Vagina (tissue), 2 donors: Measurements from ENCODE around the gene DNAI2. TPM values are rescaled to one million over a fixed set of nuclear protein-coding genes. Genes with fewer than 3 reads are reported as not detected.

Source experiments
- DNase-seq, 2 donors: peaks; one replicate each; pipeline ENCODE4 v3.0.0-alpha.2; 2017; ENCODE audit errors: extremely low spot score in 2 of 2
- H3K27ac ChIP-seq: fragments of 200-600 bp; sonication (generic); one replicate; pipeline ENCODE4 v1.5.1; 2019
- H3K27me3 ChIP-seq: fragments of 200-600 bp; sonication (generic); one replicate; pipeline ENCODE4 v1.5.1; 2019
- H3K36me3 ChIP-seq, 2 donors: fragments of 200-600 bp; sonication (generic); one replicate each; pipeline ENCODE4 v1.5.1; 2017 to 2019
- H3K4me1 ChIP-seq: fragments of 200-600 bp; sonication (generic); one replicate; pipeline ENCODE4 v1.5.1; 2019
- H3K4me3 ChIP-seq, 2 donors: fragments of 200-600 bp; sonication (generic); 1 replicate in 1 of 2; 2 replicates in 1 of 2; pipeline ENCODE4 v1.5.1; 2016 to 2019
- H3K9me3 ChIP-seq: fragments of 200-600 bp; sonication (generic); one replicate; pipeline ENCODE4 v1.5.1; 2019
- POLR2A ChIP-seq, 2 donors: fragments of 450-650 bp; IDR thresholded peaks; one replicate each; pipeline ENCODE4 v1.6.1; 2017; ENCODE audit warnings: antibody characterized with exemption in 2 of 2, mild to moderate bottlenecking in 2 of 2, moderate library complexity in 2 of 2
- POLR2AphosphoS5 ChIP-seq, 2 donors: sonication (generic); formaldehyde crosslinking; IDR thresholded peaks; one replicate each; pipeline ENCODE4 v1.9.0; 2017; ENCODE audit warnings: antibody characterized with exemption in 2 of 2, mild to moderate bottlenecking in 2 of 2, low read depth in 1 of 2; ENCODE audit not compliant: insufficient read depth in 1 of 2
- intact Hi-C: fragments of 100-400 bp; cut with DNase I; formaldehyde crosslinking; loops from one replicate; pipeline ENCODE4 v1.15.1; 2023
- total RNA-seq: library from RNA; depleted of rRNA; stranded (reverse); fragments of >200 nt; gene quantifications from one replicate; pipeline ENCODE4 v1.2.3, GENCODE V29; 2016
- TF ChIP-seq, protein P1 (sequence below), 3 experiments: fragments of 450-650 bp in 2 of 3; fragments of 200-600 bp in 1 of 3; sonication (generic) in 1 of 3; IDR thresholded peaks; one replicate each; pipeline ENCODE4 v1.5.1; 2017 to 2019; ENCODE audit warnings: antibody characterized with exemption in 3 of 3, mild to moderate bottlenecking in 2 of 3, moderate library complexity in 2 of 3

Gene DNAI2
- total RNA-seq, 1 donor from 2014 or later, result not detected

DNA sequence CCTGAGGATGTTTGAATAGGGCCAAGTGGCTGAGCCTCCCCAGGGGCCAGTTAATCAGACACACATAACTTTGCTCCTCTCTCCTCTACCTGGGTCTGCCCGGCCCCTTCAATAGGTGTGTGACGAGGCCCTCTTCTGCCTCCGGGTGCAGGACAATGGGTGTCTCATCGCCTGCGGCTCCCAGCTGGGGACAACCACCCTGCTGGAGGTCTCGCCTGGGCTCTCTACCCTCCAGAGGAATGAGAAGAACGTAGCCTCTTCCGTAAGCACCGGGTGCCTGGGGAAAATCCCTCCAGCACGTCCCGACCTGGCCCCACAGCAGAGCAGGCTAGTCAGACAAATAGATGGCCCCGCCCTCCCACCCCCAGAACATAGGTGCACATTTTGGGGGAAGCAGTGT, 35.9 kb downstream of the DNAI2 start:
- H3K4me3 ChIP-seq, result no peak overlapping the region
- no peak overlapping the region for H3K27ac ChIP-seq
- H3K4me1 ChIP-seq, result no peaks in the 10 kb centered on the region
- no peak for TF ChIP-seq POLR2AphosphoS5 (IDR thresholded peaks at IDR 0.05; ENCODE audit: insufficient read depth in 1 of 2, low read depth in 1 of 2)
- no peak for TF ChIP-seq POLR2A (IDR thresholded peaks at IDR 0.05)
- TF ChIP-seq, protein P1, sequence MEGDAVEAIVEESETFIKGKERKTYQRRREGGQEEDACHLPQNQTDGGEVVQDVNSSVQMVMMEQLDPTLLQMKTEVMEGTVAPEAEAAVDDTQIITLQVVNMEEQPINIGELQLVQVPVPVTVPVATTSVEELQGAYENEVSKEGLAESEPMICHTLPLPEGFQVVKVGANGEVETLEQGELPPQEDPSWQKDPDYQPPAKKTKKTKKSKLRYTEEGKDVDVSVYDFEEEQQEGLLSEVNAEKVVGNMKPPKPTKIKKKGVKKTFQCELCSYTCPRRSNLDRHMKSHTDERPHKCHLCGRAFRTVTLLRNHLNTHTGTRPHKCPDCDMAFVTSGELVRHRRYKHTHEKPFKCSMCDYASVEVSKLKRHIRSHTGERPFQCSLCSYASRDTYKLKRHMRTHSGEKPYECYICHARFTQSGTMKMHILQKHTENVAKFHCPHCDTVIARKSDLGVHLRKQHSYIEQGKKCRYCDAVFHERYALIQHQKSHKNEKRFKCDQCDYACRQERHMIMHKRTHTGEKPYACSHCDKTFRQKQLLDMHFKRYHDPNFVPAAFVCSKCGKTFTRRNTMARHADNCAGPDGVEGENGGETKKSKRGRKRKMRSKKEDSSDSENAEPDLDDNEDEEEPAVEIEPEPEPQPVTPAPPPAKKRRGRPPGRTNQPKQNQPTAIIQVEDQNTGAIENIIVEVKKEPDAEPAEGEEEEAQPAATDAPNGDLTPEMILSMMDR (IDR thresholded peaks at IDR 0.05), result no peak
- H3K9me3 ChIP-seq, result no peaks in the 10 kb centered on the region
- no peaks in the 10 kb centered on the region for H3K36me3 ChIP-seq
- no peaks in the 10 kb centered on the region for H3K27me3 ChIP-seq
- intact Hi-C loops, result loop anchor here (10.0 kb wide), 1 partner anchor 55 kb away; the partner anchor contains the start of genes BTBD17 and GPR142
- no peak for DNase-seq

DNA sequence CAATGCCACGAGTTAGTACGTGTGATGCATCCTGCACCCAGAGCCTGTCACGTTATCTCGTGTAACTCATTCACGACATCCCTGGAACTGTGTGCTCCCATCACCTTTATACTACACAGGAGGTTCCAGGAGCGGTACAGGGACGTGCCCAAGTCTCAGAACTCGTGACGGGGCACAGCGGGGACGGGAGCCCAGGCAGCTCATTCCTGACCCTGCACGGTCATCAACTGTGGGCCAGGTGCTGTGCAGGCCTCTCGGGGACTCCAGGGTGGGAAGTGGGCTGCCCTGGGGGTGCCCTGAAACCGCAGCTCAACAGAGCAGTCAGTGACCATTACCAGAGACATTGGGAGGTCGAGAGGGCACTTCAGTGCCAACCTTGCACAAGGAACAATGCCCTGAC, 40.8 kb downstream of the DNAI2 start:
- H3K27me3 ChIP-seq, result no peaks in the 10 kb centered on the region
- no peaks in the 10 kb centered on the region for H3K36me3 ChIP-seq
- TF ChIP-seq, protein P1 (IDR thresholded peaks at IDR 0.05), result no peak
- TF ChIP-seq POLR2AphosphoS5 (IDR thresholded peaks at IDR 0.05; ENCODE audit: insufficient read depth in 1 of 2, low read depth in 1 of 2) (no peak), POLR2A (IDR thresholded peaks at IDR 0.05) (no peak)
- H3K4me3 ChIP-seq, result no peak overlapping the region
- H3K27ac ChIP-seq, result no peak overlapping the region
- DNase-seq, result no peak
- no peaks in the 10 kb centered on the region for H3K9me3 ChIP-seq
- intact Hi-C loops, result no loop called here
- no peaks in the 10 kb centered on the region for H3K4me1 ChIP-seq

DNA sequence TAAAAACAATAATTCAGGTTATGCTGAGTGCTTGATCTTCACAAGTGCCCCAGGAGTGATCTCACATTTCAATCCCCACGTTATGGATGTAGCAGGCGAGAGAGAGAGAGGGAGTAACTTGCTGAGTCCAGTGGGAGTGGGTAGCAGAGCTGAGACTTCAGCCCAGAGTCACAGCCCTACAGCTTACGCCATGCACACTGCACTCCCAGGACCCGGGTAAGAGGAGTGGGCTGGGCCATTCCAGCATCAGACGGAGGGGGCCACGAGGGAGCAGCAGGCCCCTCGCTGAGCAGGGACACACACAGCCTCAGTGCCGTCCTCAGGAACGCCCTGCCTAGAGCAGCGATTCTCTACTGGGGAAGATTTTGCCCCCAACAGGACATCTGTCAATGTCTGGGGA, 42.2 kb downstream of the DNAI2 start:
- no peak for DNase-seq
- Histone ChIP-seq H3K4me3 (no peak overlapping the region), H3K4me1 (no peaks in the 10 kb centered on the region), H3K36me3 (no peaks in the 10 kb centered on the region), H3K27ac (no peak overlapping the region), H3K9me3 (no peaks in the 10 kb centered on the region), H3K27me3 (no peaks in the 10 kb centered on the region)
- TF ChIP-seq POLR2AphosphoS5 (IDR thresholded peaks at IDR 0.05; ENCODE audit: insufficient read depth in 1 of 2, low read depth in 1 of 2), result no peak
- no peak for TF ChIP-seq POLR2A (IDR thresholded peaks at IDR 0.05)
- TF ChIP-seq, protein P1 (IDR thresholded peaks at IDR 0.05), result no peak
- intact Hi-C loops, result no loop called here

DNA sequence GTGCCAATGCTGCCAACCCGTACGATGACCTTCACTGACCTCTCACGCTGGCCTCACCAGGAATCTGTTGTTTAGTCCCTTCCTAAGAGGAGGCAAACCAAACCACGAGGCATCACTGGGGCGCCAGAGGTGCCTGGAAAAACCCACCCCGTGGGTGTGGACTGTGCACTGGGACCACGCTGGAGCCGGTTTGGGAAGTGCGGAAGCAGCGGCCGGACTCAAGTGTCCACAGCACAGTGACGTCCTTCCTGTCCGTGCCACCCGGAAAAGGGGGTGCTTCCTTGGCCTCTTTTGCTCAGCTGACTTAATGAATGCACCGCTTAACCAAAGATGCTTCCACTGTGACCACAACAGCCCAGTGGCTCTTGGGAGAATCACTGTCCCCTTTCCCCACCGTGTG, 43.0 kb downstream of the DNAI2 start:
- H3K4me3 ChIP-seq, result no peak overlapping the region
- H3K36me3 ChIP-seq, result no peaks in the 10 kb centered on the region
- H3K9me3 ChIP-seq, result no peaks in the 10 kb centered on the region
- intact Hi-C loops, result no loop called here
- H3K27me3 ChIP-seq, result no peaks in the 10 kb centered on the region
- no peaks in the 10 kb centered on the region for H3K4me1 ChIP-seq
- peak in 1 of 2 donors; percentile 22 for TF ChIP-seq POLR2AphosphoS5 (IDR thresholded peaks at IDR 0.05; ENCODE audit: insufficient read depth in 1 of 2, low read depth in 1 of 2)
- TF ChIP-seq, protein P1 (IDR thresholded peaks at IDR 0.05), result no peak
- DNase-seq, result no peak
- H3K27ac ChIP-seq, result no peak overlapping the region

GRCh38 chr17:74318391-74318790, 44.4 kb downstream of the DNAI2 start:
- Histone ChIP-seq H3K9me3 (no peaks in the 10 kb centered on the region), H3K27ac (no peak overlapping the region), H3K36me3 (no peaks in the 10 kb centered on the region), H3K4me1 (no peaks in the 10 kb centered on the region), H3K4me3 (no peak overlapping the region), H3K27me3 (no peaks in the 10 kb centered on the region)
- no peak for DNase-seq
- TF ChIP-seq POLR2AphosphoS5 (IDR thresholded peaks at IDR 0.05; ENCODE audit: insufficient read depth in 1 of 2, low read depth in 1 of 2) (no peak), POLR2A (IDR thresholded peaks at IDR 0.05) (no peak)
- TF ChIP-seq, protein P1 (IDR thresholded peaks at IDR 0.05), result no peak
- intact Hi-C loops, result no loop called here
